Measurements from ENCODE around the gene MKS1.

Gene MKS1

DNA sequence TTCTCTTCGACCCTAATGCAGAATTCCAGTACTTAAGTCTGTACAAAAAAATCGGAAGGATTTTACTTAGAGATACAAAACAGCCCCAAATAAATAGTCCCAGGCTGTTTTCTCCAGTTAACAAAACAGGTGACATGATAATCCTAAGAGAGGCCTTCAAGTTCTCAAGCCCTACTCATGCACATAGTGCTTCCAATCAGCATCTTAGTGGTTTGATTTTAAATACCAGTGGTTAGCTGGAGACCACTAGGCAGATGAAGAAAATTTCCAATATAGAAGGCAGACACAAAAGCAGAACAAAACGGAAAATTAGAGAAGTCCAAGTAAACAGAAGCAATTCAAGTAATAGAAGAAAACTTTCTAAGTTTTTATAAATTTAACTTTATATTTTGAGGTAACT, 57.5 kb downstream of the MKS1 start:
- Histone ChIP-seq H3K27me3 (peaks cover 91% of the 10 kb centered on the region), H3K4me1 (ENCODE audit: control insufficient read depth in 1 of 2, insufficient read depth in 1 of 2, low read depth in 1 of 2, low read length in 1 of 2) (peaks cover 7 to 10% of the 10 kb centered on the region in 2 experiments)
- TF ChIP-seq, protein P1, sequence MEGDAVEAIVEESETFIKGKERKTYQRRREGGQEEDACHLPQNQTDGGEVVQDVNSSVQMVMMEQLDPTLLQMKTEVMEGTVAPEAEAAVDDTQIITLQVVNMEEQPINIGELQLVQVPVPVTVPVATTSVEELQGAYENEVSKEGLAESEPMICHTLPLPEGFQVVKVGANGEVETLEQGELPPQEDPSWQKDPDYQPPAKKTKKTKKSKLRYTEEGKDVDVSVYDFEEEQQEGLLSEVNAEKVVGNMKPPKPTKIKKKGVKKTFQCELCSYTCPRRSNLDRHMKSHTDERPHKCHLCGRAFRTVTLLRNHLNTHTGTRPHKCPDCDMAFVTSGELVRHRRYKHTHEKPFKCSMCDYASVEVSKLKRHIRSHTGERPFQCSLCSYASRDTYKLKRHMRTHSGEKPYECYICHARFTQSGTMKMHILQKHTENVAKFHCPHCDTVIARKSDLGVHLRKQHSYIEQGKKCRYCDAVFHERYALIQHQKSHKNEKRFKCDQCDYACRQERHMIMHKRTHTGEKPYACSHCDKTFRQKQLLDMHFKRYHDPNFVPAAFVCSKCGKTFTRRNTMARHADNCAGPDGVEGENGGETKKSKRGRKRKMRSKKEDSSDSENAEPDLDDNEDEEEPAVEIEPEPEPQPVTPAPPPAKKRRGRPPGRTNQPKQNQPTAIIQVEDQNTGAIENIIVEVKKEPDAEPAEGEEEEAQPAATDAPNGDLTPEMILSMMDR (IDR thresholded peaks at IDR 0.05), result no peak

DNA sequence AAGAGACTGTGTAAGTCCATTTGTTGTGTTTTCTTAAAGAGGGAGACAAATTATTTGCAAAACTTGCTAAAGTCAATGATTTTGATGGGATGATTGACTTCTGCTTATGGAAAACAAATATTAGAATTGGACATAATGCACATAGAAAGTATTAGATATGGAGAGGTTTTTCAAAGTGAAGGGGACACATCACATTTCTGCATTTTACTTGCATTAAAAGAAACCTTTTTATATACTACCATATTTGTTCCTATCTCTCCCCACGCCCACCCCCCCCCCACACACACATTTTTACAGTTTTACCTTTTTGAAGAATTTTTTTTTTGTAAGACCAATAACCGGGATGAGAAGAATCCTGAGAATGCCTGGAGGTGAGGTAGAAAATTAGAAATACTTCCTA, 60.9 kb downstream of the MKS1 start:
- Histone ChIP-seq H3K36me3 (no peaks in the 10 kb centered on the region), H3K9me3 (no peaks in the 10 kb centered on the region), H3K27me3 (peaks cover 79% of the 10 kb centered on the region), H3K4me3 (ENCODE audit: low read depth in 1 of 2, low read length in 1 of 2) (no peak overlapping the region), H3K27ac (no peak overlapping the region), H3K4me1 (ENCODE audit: control insufficient read depth in 1 of 2, insufficient read depth in 1 of 2, low read depth in 1 of 2, low read length in 1 of 2) (peaks cover 7 to 14% of the 10 kb centered on the region in 2 experiments)
- TF ChIP-seq, protein P1 (IDR thresholded peaks at IDR 0.05), result no peak

More for the DNA sequence above, 57.5 kb downstream of the MKS1 start:
- no peak overlapping the region for H3K27ac ChIP-seq
- H3K9me3 ChIP-seq, result no peaks in the 10 kb centered on the region
- no peaks in the 10 kb centered on the region for H3K36me3 ChIP-seq
- H3K4me3 ChIP-seq (ENCODE audit: low read depth in 1 of 2, low read length in 1 of 2), result no peak overlapping the region

DNA sequence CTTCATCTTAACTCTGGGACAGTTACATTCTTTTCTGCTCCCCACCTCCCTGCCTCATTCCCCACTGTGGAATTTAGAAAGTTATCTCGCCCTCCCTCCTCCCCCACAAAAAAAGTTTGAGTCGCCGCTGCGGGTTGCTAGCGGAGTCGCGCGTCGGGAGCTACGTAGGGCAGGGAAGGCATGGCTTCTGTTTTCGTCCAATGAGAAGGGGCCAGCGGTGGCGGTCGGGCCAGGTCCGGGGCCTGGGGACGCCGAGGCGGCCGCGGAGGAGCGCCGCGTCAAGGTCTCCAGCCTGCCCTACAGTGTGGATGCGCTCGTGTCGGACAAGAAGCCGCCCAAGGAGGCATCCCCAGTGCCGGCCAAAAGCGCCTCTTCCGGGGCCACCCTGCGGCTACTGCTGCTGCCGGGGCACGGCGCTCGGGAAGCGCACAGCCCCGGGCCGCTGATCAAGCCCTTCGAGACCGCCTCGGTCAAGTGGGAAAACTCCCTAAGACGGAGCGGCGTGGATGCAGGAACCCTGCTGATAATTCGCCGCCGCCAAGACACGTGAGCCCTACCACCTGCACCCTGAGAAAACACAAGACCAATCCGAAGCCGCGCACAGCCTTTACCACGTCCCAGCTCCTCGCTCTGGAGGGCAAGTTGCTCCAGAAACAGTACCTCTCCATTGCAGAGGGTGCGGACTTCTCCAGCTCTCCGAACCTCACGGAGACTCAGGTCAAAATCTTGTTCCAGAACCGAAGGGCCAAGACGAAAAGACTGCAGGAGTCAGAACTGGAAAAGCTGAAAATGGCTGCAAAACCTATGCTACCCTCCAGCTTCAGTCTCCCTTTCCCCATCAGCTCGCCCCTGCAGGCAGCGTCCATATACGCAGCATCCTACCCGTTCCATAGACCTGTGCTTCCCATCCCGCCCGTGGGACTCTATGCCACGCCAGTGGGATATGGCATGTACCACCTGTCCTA, 61.9 kb downstream of the MKS1 start:
- Histone ChIP-seq H3K4me3 (ENCODE audit: low read depth in 1 of 2, low read length in 1 of 2) (peak overlapping the region in 1 of 2 experiments; percentile 50), H3K9me3 (no peaks in the 10 kb centered on the region), H3K36me3 (no peaks in the 10 kb centered on the region), H3K27me3 (peaks cover 69% of the 10 kb centered on the region), H3K4me1 (ENCODE audit: control insufficient read depth in 1 of 2, insufficient read depth in 1 of 2, low read depth in 1 of 2, low read length in 1 of 2) (peaks cover 7 to 21% of the 10 kb centered on the region in 2 experiments), H3K27ac (no peak overlapping the region)
- TF ChIP-seq, protein P1 (IDR thresholded peaks at IDR 0.05), result no peak
